Measurements from ENCODE around the gene IMMP2L. TPM values are rescaled to one million over a fixed set of nuclear protein-coding genes. Genes with fewer than 3 reads are reported as not detected.

The IMMP2L gene
- total RNA-seq, 1 donor from 2014 or later: 11.9 TPM

GRCh38 chr7:111192614-111193413 lies 369.5 kb downstream of the IMMP2L start:
- H3K4me1 Mint-ChIP-seq: no peaks in the 10 kb centered on the region
- TF ChIP-seq, protein P1, sequence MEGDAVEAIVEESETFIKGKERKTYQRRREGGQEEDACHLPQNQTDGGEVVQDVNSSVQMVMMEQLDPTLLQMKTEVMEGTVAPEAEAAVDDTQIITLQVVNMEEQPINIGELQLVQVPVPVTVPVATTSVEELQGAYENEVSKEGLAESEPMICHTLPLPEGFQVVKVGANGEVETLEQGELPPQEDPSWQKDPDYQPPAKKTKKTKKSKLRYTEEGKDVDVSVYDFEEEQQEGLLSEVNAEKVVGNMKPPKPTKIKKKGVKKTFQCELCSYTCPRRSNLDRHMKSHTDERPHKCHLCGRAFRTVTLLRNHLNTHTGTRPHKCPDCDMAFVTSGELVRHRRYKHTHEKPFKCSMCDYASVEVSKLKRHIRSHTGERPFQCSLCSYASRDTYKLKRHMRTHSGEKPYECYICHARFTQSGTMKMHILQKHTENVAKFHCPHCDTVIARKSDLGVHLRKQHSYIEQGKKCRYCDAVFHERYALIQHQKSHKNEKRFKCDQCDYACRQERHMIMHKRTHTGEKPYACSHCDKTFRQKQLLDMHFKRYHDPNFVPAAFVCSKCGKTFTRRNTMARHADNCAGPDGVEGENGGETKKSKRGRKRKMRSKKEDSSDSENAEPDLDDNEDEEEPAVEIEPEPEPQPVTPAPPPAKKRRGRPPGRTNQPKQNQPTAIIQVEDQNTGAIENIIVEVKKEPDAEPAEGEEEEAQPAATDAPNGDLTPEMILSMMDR (conservative IDR thresholded peaks at IDR 0.05): no peak
- no peaks in the 10 kb centered on the region for H3K36me3 Mint-ChIP-seq (ENCODE audit: low read depth)
- no peak for DNase-seq (ENCODE audit: low read depth, low spot score)
- H3K27me3 Mint-ChIP-seq (ENCODE audit: low read depth): no peaks in the 10 kb centered on the region
- H3K27ac Mint-ChIP-seq (ENCODE audit: unreplicated experiment): no peak overlapping the region
- H3K9me3 Mint-ChIP-seq: no peaks in the 10 kb centered on the region
- no peak overlapping the region for H3K4me3 Mint-ChIP-seq

GRCh38 chr7:111190804-111191203 lies 371.5 kb downstream of the IMMP2L start:
- no peaks in the 10 kb centered on the region for H3K27me3 Mint-ChIP-seq (ENCODE audit: low read depth)
- H3K9me3 Mint-ChIP-seq: no peaks in the 10 kb centered on the region
- TF ChIP-seq, protein P1 (conservative IDR thresholded peaks at IDR 0.05): no peak
- no peak for DNase-seq (ENCODE audit: low read depth, low spot score)
- H3K27ac Mint-ChIP-seq (ENCODE audit: unreplicated experiment): no peak overlapping the region
- no peaks in the 10 kb centered on the region for H3K36me3 Mint-ChIP-seq (ENCODE audit: low read depth)
- H3K4me1 Mint-ChIP-seq: no peaks in the 10 kb centered on the region
- no peak overlapping the region for H3K4me3 Mint-ChIP-seq

DNA sequence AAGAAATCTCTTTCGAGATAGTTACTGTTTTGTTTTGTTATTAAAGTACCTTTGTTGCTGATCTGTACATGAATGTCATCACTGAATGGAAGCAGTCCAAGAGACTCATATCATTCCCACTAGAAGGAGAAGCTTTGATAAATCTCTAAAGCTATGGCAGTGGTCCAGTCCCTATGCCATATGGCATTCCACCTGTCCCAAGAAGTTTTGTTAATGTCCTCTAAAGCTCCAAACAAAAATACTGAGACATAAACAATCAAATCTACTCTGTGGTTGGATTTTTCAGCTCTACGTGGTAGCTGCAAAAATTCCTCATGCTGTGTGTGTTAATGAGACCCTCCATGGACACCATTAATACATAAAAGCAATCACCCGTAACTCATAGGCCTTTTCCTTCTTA lies 377.3 kb downstream of the IMMP2L start:
- Mint-ChIP-seq H3K4me3 (no peak overlapping the region), H3K9me3 (no peaks in the 10 kb centered on the region), H3K27me3 (ENCODE audit: low read depth) (no peaks in the 10 kb centered on the region), H3K36me3 (ENCODE audit: low read depth) (no peaks in the 10 kb centered on the region), H3K27ac (ENCODE audit: unreplicated experiment) (no peak overlapping the region), H3K4me1 (no peaks in the 10 kb centered on the region)
- TF ChIP-seq, protein P1 (conservative IDR thresholded peaks at IDR 0.05): no peak
- no peak for DNase-seq (ENCODE audit: low read depth, low spot score)

DNA sequence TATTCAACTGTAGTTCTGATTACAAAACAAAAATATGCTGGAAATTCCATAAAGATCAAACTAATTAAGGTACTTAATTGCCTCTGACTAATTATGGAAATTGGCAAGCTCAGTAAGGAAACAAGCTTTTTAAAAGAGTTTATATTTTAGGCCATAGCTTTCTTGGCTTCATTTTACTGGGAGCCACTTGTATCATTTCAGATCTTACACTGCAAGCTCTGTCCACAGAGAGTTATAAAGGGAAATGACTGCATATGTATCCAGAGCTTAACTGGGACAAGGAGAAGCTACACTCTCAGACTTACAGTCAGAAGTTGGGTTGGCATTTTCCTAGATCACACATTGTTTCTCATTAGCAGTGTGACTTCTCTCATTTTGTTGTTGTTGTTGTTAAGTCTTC lies 379.0 kb downstream of the IMMP2L start:
- no peaks in the 10 kb centered on the region for H3K9me3 Mint-ChIP-seq
- no peaks in the 10 kb centered on the region for H3K27me3 Mint-ChIP-seq (ENCODE audit: low read depth)
- no peaks in the 10 kb centered on the region for H3K4me1 Mint-ChIP-seq
- no peak for DNase-seq (ENCODE audit: low read depth, low spot score)
- TF ChIP-seq, protein P1 (conservative IDR thresholded peaks at IDR 0.05): no peak
- H3K27ac Mint-ChIP-seq (ENCODE audit: unreplicated experiment): no peak overlapping the region
- no peak overlapping the region for H3K4me3 Mint-ChIP-seq
- peaks cover 3% of the 10 kb centered on the region for H3K36me3 Mint-ChIP-seq (ENCODE audit: low read depth)

DNA sequence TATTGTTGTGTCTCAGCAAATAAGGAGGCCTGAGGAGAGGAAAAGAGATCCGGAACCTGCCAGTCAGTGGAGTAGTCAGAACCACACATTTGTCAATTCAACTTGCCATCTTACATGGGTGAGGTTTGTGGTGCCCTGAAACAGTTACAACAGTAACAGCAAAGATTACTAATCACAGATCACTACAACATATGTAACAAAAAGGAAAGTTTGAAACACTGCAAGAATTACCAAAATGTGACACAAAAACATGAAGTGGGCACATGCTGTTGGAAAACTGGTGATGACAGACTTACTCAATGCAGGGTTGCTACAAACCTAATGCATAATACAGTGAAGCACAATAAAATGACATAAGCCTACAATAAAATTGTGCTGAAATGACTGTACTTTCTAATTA lies 382.0 kb downstream of the IMMP2L start:
- TF ChIP-seq, protein P1 (conservative IDR thresholded peaks at IDR 0.05): no peak
- Mint-ChIP-seq H3K4me3 (no peak overlapping the region), H3K27ac (ENCODE audit: unreplicated experiment) (peak overlapping the region; percentile 43), H3K36me3 (ENCODE audit: low read depth) (peaks cover 3% of the 10 kb centered on the region), H3K4me1 (no peaks in the 10 kb centered on the region), H3K9me3 (peaks cover 2% of the 10 kb centered on the region), H3K27me3 (ENCODE audit: low read depth) (no peaks in the 10 kb centered on the region)
- no peak for DNase-seq (ENCODE audit: low read depth, low spot score)
